Hematopoietic multipotent progenitor cell treated with erythropoietin and hydrocortisone succinate and interleukin-3 and kit ligand, for 15 days (in vitro differentiated cells): Measurements from ENCODE around the gene NLK.

ENCODE experiments used
- DNase-seq: peaks from one replicate; pipeline ENCODE4 v3.0.0-alpha.2; 2015; ENCODE audit warnings: low spot score

Gene NLK

DNA sequence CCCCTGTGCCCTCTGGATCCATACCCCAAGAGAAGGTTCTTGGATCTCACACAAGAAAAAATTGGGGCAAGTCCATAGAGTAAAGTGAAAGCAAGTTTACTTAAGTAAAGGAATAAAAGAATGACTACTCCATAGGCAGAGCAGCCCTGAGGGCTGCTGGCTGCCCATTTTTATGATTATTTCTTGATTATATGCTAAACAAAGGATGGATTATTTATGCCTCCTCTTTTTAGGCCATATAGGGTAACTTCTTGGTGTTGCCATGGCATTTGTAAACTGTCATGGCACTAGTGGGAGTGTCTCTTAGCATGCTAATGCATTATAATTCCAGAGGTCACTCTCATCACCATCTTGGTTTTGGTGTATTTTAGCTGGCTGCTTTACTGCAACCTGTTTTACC is 70.8 kb downstream of the NLK start:
- no peak for DNase-seq

GRCh38 chr17:28115046-28115445 is 72.6 kb downstream of the NLK start:
- DNase-seq = no peak

- no peak for DNase-seq
Measured at GRCh38 chr17:28117304-28117703, 74.8 kb downstream of the NLK start.

DNA sequence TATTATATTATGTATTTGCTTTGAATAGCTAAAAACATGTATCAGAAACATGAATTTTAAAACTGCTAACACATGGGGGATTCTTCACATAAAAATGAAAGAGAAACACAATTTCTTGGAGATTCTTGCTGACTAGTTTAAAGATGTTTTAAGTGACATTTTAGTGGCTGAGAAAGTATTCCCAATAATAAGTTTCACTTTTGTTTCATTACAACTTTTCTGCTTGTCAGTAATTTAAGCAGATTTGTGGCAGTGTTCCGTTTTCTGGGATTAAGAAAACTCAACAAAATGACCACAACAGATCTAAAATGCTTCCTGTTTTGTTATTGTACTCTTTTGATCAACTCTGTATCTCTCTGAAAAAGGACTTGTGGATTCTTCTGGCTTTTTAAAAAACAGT is 75.9 kb downstream of the NLK start:
- DNase-seq = peak; percentile 42

DNA sequence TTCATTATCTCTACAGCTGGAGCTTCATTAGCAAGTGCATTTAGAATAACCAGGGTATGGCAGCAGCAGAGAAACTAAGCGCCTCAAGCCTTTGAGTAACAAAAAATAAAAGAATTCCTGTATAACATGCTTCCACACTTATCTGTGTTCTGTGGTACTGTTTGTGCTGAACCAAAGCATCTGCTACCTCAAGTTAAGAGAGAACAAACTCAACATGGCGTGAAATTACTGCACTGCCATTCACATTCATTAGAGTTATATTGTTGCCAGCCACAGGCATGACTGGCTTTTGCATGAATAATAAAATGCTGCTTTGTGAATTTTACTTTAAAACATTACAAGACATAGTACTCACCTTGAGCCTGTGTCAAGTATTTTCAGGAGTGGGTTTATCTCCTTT is 76.6 kb downstream of the NLK start:
- no peak for DNase-seq

GRCh38 chr17:28119560-28119959 is 77.1 kb downstream of the NLK start:
- DNase-seq = no peak

- DNase-seq = no peak
Measured at GRCh38 chr17:28120766-28121165, 78.3 kb downstream of the NLK start.

GRCh38 chr17:28124962-28125361 is 82.5 kb downstream of the NLK start:
- DNase-seq = no peak

GRCh38 chr17:28125526-28126378 is 83.3 kb downstream of the NLK start:
- no peak for DNase-seq

- peak; percentile 79 for DNase-seq
Measured at GRCh38 chr17:28127196-28127595, 84.7 kb downstream of the NLK start.

DNA sequence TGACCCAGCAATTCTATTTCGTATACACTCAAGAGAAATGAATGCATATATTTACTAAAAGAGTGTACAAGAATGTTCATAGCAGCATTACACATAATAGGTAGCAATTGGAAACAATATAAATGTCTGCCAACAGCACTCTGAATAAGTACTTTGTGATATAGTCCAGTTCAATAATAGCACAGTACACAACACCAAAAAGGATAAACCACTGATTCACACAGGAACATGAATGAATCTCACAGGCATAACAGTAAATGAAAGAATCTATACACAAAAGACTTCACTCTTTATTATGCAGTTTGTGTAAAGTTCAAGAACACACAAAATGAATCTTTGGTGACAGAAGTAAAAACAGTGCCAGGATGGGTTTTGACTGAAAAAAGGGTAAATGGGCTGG is 86.3 kb downstream of the NLK start:
- DNase-seq = no peak

- no peak for DNase-seq
Measured at GRCh38 chr17:28130472-28130871, 88.0 kb downstream of the NLK start.

- DNase-seq = no peak
Measured at GRCh38 chr17:28131599-28131998, 89.1 kb downstream of the NLK start.

- DNase-seq = no peak
Measured at GRCh38 chr17:28133562-28133970, 91.1 kb downstream of the NLK start.

DNA sequence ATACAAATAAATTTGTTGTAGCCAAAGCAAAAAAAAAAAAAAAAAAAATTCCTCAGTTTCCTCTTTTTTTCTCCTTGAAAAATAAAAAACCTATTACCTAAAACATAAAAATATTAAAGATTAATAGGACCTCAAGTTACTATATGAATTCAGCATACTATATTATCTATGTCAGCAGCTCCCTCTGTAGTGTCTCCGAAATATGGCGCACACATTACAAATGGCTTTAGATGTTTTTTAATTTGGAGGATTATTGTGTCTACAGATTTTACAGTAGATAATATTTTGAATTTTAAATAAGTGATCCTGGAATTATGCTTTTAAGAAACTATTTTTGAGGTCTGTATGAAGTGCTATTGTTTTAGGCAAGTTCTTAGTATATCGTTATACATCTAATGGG is 94.4 kb downstream of the NLK start:
- DNase-seq = peak; percentile 43

- no peak for DNase-seq
Measured at GRCh38 chr17:28139822-28140221, 97.3 kb downstream of the NLK start.

GRCh38 chr17:28141313-28141712 is 98.8 kb downstream of the NLK start:
- no peak for DNase-seq

- DNase-seq = no peak
Measured at GRCh38 chr17:28141773-28142172, 99.3 kb downstream of the NLK start.

DNA sequence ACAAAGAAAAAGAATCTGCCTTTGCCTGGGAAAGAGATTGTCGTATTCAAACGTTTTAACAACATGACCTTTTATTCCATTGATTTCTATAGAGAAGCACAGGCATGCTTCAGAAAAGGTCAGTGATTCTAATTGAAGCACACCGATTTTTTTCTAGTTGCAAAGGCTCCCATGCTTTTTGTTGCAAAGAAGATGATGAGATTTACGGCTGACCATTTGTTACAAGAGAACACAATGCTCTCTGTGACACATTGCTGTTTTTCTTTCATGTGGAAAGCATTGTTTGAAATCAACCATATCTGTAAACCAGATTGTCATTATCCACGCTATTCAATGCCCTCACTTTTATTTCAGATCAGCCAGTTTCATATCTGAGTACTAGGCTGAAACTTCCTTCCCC is 99.8 kb downstream of the NLK start:
- no peak for DNase-seq

GRCh38 chr17:28144019-28144418 is 101.5 kb downstream of the NLK start:
- DNase-seq = no peak

- no peak for DNase-seq
Measured at GRCh38 chr17:28145348-28145747, 102.9 kb downstream of the NLK start.

- DNase-seq = peak; percentile 38
Measured at GRCh38 chr17:28147017-28147416, 104.5 kb downstream of the NLK start.

- DNase-seq = no peak
Measured at GRCh38 chr17:28151001-28151400, 108.5 kb downstream of the NLK start.

- no peak for DNase-seq
Measured at GRCh38 chr17:28154214-28154613, 111.7 kb downstream of the NLK start.
